ENCODE data around the gene GSK3B.
"Not testable (repeated sequence)": the region's sequence is repeated elsewhere in the genome, so short reads cannot be mapped to it uniquely, and the experiment has no call there.

Gene GSK3B

DNA sequence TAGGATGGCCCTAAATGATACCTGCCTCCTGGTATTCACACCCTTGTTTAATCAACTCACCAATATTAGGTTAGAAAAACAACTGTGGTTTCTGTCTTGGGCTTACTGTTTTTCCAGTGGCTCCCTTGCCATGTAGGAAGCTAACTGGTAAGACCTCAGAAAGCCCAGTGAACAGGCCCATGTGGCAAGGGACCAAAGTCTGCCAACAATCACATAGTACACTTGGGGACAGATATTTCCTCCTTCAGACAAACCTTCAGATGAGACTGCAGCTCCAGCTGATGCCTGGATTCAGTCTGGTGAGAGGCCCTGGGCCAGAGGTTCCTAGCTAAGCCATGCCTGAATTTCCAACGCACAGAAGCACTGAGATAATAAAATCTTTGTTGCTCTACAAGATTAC, 96.1 kb downstream of the GSK3B start:
- no peak for DNase-seq

DNA sequence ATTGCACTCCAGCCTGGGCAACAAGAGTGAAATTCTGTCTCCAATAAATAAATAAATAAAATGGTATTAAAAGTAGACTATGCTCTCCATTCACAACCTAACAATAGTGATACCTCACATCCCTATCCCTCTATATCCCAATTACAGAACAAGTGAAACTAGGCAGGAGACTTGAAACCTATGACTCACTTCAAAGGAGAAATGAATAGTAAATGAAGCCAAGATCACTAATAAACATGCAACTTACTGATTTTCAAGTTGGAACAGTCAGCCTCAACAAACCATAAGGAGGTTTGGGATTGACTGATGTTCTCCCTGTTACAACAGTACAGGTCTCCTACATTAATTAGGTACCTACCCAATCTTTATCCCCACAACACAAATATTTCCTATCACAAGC, 103.4 kb downstream of the GSK3B start:
- DNase-seq, result no peak

DNA sequence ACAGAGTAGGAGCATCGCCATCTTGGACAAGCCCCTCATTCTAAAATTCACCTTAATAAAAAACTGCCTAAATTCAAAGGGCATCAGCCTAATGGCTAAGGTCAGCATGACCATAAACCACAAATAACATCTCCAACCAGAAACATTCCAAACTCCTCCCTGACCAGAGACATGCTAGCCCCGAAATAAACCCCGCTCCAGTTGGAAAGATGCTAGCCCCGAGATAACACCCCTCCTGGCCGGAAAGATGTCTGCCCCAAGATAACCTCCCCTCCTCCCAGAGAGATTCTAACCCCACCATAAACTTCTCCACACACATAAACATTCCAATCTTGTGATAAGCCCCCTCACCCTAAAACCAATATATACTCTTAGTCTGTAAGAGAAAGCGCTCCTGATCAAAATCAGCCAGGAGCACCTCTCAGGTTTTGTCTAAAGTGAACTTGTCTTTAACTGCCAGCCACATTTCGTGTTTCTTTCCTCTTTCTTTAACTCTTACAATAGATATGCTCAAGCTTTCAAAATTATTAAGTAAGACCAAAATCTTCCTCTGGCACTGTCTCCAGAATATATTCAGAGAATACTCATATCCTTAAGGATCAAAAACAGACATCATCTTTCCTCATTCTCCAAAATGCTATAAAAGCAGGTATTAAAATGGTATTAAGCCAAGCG, 104.1 kb downstream of the GSK3B start:
- DNase-seq, result no peak

- DNase-seq, result not testable (repeated sequence)
These were observed 107.4 kb downstream of the GSK3B start for GRCh38 chr3:119986812-119987211.

DNA sequence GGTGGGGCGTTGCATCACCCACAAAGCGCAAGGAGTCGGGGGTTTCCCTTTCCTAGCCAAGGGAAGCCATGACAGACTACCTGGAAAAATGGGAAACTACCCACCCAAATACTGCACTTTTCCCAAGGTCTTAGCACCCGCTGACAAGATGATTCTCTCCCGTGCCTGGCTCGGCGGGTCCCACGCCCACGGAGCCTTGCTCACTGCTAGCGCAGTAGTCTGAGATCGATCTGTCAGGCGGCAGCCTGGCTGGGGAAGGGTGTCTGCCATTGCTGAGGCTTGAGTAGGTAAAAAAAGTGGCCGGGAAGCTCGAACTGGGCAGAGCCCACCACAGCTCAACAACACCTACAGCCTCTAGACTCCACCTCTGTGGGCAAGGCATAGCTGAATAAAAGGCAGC, 112.9 kb downstream of the GSK3B start:
- no peak for DNase-seq

DNA sequence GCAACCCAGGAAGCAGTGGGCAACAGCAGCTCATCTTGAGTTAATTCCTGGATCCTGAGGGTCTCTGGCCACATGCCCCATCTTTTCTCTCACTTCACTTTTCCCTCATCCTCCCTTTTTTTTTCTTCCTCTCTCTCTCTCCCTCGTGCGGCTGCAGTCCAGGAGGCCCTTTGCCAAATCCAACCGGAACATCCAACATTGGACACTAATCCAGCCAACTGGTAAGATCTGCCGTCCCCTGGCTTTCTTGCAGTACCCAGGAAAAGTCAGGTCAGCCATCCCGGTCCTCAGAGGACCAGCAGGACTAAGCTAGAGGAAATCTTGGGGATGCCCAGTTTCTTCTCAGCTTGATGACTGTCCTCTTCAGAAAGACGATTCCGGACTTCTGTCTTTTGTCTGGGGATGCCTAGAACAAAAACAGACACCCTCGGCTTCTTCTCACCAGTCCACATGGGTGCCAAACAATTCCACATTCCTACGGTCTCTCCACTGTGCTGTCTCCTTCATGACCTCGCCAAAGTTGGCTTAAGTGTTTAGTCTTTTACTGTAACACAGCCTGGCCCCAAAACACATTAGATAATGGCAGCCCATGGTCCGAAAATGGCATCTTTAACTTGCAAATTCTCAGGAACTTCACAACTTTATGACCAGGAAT, 115.6 kb downstream of the GSK3B start:
- DNase-seq, result no peak

DNA sequence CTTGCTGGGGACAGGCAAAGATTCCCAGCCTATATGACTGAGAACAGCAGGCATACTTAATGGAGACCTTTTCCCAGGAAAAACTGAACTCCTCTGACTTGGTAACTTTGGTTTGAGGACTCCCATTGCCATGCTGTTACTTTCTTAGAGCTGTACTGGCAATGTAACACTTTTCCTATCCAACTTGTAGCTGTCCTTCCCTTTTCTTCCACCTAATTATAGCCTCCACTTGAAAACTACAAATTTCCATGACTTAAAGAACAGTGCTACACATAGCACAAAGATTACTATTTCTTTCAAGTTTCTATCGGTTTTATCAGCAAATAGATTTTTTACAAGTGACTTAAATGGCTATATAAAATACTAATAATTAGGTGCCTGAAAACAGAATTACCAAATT, 116.9 kb downstream of the GSK3B start:
- no peak for DNase-seq

GRCh38 chr3:119976214-119976613, 118.0 kb downstream of the GSK3B start:
- DNase-seq, result no peak

GRCh38 chr3:119974656-119975055, 119.6 kb downstream of the GSK3B start:
- DNase-seq, result no peak

DNA sequence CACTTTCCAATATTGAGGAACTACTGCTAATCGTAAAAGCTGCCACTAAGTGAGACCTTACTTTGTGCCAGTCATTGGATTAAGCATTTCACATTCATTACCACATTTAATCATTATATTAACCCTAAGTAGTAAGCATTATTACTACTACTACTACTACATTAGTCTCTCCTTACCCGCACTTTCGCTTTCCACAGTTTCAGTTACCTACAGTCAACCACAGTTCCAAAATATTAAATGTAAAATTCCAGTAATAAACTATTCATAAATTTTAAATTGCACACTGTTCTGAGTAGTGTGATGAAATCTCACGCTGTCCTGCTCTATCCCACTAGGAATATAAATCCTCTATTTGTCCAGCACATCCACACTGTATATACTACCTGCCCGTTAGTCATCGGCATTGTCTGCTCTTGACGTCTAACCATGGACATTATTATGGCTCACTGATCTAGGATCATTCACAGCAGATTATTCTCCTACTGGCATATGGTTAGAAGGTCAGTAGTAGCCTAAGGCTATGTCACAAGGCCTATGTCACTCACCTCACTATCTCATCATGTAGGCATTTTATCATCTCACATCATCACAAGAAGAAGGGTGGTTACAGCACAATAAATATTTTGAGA, 121.1 kb downstream of the GSK3B start:
- DNase-seq, result no peak

DNA sequence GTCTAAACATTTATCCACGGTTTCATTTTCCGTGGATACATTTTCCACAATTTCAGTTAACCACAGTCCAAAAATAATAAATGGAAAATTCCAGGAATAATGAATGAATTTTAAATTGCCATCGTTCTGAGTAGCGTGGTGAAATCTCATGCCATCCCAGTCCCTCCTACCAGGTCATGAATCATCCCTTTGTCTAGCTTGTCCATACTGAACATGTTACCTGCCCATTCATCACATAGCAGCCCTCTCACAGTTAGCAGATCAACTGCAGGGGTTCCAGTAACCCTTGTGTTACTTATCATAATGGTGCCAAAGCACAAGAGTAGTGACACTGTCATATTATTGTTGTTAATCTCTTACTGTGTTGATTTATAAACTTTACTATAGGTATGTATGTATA, 124.5 kb downstream of the GSK3B start:
- DNase-seq, result no peak

DNA sequence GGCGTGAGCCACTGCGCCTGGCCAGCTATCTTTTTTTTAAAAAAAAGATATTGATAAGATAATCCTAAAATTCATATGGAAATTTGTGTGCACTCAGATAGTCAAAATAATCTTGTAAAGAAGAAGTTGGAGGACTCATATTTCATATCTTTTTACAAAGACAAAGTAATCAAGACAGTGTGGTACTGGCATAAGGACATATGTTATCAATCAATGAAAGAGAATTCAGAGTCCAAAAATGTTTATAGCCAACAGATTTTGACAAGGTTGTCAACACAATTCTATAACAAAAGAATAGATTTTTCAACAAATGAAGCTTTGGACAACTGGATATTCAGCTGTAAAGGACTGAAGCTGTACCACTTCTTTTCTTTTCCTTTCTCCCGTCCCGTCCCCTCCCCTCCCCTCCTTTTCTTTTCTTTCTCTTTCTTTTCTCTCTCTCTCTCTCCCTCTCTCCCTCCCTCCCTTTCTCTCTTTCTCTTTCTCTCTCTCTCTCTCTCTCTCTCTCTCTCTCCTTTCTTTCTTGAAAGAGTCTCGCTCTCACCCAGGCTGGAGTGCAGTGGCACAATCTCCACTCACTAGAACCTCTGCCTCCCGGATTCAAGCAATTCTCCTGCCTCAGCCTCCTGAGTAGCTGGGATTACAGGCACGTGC, 126.8 kb downstream of the GSK3B start:
- no peak for DNase-seq

GRCh38 chr3:119965692-119966091, 128.6 kb downstream of the GSK3B start:
- no peak for DNase-seq

- DNase-seq, result no peak
These were observed 130.0 kb downstream of the GSK3B start for GRCh38 chr3:119964294-119964693.

- DNase-seq, result no peak
These were observed 138.3 kb downstream of the GSK3B start for GRCh38 chr3:119955972-119956371.

DNA sequence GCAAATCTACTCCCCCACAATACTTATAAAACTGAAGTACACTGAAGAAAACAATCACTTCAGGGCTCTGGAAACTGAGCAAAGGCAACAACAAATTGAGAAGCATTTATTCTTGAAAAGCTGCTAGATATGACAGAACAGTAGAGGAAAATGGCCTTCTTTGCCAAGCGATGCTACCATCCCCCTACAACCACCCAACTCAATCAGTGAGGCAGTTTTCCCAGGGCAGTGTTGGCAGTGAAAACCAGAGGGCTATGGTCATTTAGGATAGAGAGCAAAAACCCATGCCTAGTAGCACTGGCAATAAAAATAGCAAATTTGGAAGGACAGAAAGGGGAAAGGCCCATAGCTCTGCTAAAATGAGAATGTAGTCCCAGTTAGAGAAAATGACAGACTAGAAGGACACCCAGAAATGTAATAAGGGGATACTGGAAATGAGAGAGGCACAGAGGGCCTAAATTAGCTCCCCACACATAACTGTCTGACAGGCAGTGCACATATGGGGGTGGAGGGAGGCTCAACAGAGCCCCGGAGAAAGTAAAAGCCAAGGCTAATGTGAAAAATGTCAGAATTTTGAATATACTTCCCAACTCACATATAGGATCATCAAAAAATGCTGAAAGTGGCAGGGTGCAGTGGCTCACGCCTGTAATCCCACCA, 143.5 kb downstream of the GSK3B start:
- DNase-seq, result no peak

- no peak for DNase-seq
These were observed 149.0 kb downstream of the GSK3B start for GRCh38 chr3:119945291-119945690.

GRCh38 chr3:119944091-119944490, 150.2 kb downstream of the GSK3B start:
- no peak for DNase-seq

DNA sequence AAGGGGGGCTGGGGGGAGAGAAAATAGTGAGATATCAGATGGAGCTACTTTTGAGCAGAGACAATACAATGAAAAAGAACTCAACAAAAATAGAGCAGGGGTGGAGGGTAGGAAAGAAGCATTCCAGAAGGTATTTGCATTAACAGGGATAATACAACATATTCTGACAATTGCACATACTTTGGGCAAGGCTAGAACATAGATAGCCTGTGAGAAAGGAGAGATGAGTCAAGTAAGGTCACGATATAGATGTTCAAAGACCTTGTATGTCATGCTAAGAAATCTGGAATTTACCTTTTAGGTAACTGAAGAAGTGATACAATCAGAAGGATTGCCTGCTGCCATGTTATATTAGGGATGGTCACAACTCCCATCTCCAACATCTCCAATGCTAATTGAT, 155.2 kb downstream of the GSK3B start:
- no peak for DNase-seq

DNA sequence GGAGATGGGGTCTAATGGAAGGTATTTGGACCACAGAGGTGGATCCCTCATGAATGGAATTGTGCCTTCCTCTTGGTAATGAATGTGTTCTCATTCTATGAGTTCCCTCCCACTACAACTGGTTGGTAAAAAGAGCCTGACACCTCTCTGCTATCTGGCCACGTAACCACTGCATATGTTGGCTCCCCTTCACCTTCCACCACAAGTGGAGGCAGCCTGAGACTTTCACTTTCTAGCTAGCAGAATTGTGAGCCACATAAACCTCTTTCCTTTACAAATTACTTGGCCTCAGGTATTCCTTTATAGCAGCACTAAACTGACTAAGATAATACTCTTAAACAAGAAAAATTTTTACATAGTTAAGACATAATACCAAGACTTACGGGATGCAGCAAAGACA, 157.0 kb downstream of the GSK3B start:
- DNase-seq, result peak; percentile 8

- no peak for DNase-seq
These were observed 160.0 kb downstream of the GSK3B start for GRCh38 chr3:119934249-119934648.

GRCh38 chr3:119933207-119933606, 161.0 kb downstream of the GSK3B start:
- DNase-seq, result no peak

DNA sequence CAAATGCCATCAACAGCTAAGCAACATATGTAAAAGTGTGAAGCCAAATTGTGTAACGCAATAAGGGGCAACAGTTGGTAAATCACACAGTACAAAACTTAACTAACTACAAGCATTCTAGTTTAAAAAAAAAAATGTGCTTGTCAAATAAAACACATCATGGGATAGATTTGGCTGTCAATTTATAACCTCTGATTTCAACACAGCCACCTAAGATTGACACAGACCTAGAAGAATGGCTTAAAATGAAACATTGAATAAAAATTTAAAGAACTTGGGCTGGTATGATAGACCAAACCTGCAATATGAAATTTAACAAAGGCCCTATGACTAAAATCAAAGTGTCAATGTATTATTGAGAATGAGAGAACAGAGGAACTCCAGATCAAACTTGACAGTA, 164.0 kb downstream of the GSK3B start:
- DNase-seq, result no peak

All from NK-92 treated with Interleukin-12 subunit alpha and Interleukin-12 subunit beta, amount 100 ng/mL, for 24 hours (cell line).